Smooth muscle cell (in vitro differentiated cells): Measurements from ENCODE around the gene MYBPC1. TPM values are rescaled to one million over a fixed set of nuclear protein-coding genes. Genes with fewer than 3 reads are reported as not detected.

Experiments used
- DNase-seq: peaks from one replicate; lab custom pipeline; 2025; ENCODE audit not compliant: unreplicated experiment; lab: John Stamatoyannopoulos, UW
- H2AFZ ChIP-seq: fragments of 200-600 bp; sonication (generic); 2 replicates; pipeline ENCODE4 v1.6.0; 2016; ENCODE audit warnings: antibody characterized with exemption, low read depth, mild to moderate bottlenecking
- H3F3A ChIP-seq: fragments of 200-600 bp; sonication (generic); 2 replicates; pipeline ENCODE4 v1.6.0; 2017; ENCODE audit warnings: antibody characterized with exemption, low read depth
- H3K27ac ChIP-seq: fragments of 200-600 bp; sonication (generic); 2 replicates; pipeline ENCODE4 v1.5.1; 2016; ENCODE audit warnings: low read depth, mild to moderate bottlenecking
- H3K27me3 ChIP-seq: fragments of 200-600 bp; sonication (generic); 2 replicates; pipeline ENCODE4 v1.6.1; 2016; ENCODE audit warnings: low read depth, mild to moderate bottlenecking
- H3K36me3 ChIP-seq: fragments of 200-600 bp; sonication (generic); 2 replicates; pipeline ENCODE4 v1.5.1; 2016; ENCODE audit warnings: low read depth
- H3K4me1 ChIP-seq: fragments of 200-600 bp; sonication (generic); 2 replicates; pipeline ENCODE4 v1.5.1; 2016; ENCODE audit warnings: low read depth
- H3K4me2 ChIP-seq: fragments of 200-600 bp; sonication (generic); 2 replicates; pipeline ENCODE4 v1.6.0; 2016; ENCODE audit warnings: mild to moderate bottlenecking
- H3K4me3 ChIP-seq: fragments of 200-600 bp; sonication (generic); 2 replicates; pipeline ENCODE4 v1.5.1; 2016; ENCODE audit warnings: mild to moderate bottlenecking
- H3K79me2 ChIP-seq: fragments of 200-600 bp; sonication (generic); 2 replicates; pipeline ENCODE4 v1.6.0; 2016; ENCODE audit warnings: low read depth, mild to moderate bottlenecking
- H3K9ac ChIP-seq: fragments of 200-600 bp; sonication (generic); 2 replicates; pipeline ENCODE4 v1.6.0; 2016; ENCODE audit warnings: low read depth
- H3K9me3 ChIP-seq: fragments of 200-600 bp; sonication (generic); replicated peaks from 2 replicates; pipeline ENCODE4 v1.5.1; 2016; ENCODE audit warnings: low read depth
- H4K20me1 ChIP-seq: fragments of 200-600 bp; sonication (generic); 2 replicates; pipeline ENCODE4 v1.6.0; 2016; ENCODE audit warnings: low read depth
- WGBS: methylation state at CpG from one replicate; pipeline ENCODE4 v1.1.7; 2016; ENCODE audit warnings: low lambda C conversion rate; 5-methylcytosine and 5-hydroxymethylcytosine counted together
- polyA plus RNA-seq: library from polyadenylated mRNA; unstranded; fragments of >200 nt; fragmentation: Nextera tagmentation; extraction: Ambion mirVana; gene quantifications from 2 replicates; pipeline ENCODE4 v1.2.1, GENCODE V29; 2016
- total RNA-seq: library from RNA; depleted of rRNA; stranded (reverse); fragments of >200 nt; gene quantifications from 2 replicates; pipeline ENCODE4 v1.2.3, GENCODE V29; 2014
- TF ChIP-seq, protein P1 (sequence below): fragments of 200-600 bp; sonication (generic); IDR thresholded peaks from 2 replicates; pipeline ENCODE4 v1.5.1; 2017; ENCODE audit warnings: borderline replicate concordance, mild to moderate bottlenecking, antibody characterized with exemption; ENCODE audit not compliant: insufficient read depth, poor library complexity, severe bottlenecking

MYBPC1 gene, protein sequence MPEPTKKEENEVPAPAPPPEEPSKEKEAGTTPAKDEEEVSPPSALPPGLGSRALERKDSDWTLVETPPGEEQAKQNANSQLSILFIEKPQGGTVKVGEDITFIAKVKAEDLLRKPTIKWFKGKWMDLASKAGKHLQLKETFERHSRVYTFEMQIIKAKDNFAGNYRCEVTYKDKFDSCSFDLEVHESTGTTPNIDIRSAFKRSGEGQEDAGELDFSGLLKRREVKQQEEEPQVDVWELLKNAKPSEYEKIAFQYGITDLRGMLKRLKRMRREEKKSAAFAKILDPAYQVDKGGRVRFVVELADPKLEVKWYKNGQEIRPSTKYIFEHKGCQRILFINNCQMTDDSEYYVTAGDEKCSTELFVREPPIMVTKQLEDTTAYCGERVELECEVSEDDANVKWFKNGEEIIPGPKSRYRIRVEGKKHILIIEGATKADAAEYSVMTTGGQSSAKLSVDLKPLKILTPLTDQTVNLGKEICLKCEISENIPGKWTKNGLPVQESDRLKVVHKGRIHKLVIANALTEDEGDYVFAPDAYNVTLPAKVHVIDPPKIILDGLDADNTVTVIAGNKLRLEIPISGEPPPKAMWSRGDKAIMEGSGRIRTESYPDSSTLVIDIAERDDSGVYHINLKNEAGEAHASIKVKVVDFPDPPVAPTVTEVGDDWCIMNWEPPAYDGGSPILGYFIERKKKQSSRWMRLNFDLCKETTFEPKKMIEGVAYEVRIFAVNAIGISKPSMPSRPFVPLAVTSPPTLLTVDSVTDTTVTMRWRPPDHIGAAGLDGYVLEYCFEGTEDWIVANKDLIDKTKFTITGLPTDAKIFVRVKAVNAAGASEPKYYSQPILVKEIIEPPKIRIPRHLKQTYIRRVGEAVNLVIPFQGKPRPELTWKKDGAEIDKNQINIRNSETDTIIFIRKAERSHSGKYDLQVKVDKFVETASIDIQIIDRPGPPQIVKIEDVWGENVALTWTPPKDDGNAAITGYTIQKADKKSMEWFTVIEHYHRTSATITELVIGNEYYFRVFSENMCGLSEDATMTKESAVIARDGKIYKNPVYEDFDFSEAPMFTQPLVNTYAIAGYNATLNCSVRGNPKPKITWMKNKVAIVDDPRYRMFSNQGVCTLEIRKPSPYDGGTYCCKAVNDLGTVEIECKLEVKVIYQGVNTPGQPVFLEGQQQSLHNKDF
- total RNA-seq (not detected in 2 replicates), polyA plus RNA-seq (not detected in 2 replicates)

DNA sequence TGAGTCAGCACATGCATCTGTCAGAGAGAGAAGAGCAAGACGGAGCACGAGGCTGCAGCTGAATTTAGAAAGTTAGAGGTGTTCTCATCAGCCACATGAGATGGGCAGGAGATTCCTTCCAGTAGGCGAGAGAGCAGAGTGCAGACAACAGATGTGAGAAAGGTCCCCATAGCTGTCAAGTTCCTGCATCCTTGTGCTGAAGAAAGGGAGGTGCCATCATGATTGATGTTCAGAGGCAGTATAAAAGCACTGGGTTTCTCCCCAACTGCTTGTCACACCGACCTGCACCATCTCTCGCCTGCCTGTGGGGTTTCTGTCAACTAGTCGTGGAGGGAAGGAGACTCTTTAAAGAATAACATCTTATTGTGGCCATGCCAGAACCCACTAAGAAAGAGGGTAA is at the start of gene MYBPC1:
Gene MYBPC1, plus strand, starts transcription at position 272 of the 400 bp plus-strand sequence. Its CDS starts 100 bp downstream, at position 372.
- Histone ChIP-seq H3K79me2 (no peaks in the 10 kb centered on the region), H3K9me3 (no peaks in the 10 kb centered on the region), H3K36me3 (no peaks in the 10 kb centered on the region), H3K4me2 (no peak within 1 kb of the TSS), H3K4me1 (no peaks in the 10 kb centered on the region), H3K4me3 (no peak within 1 kb of the TSS), H3K9ac (no peak within 1 kb of the TSS), H3K27me3 (no peaks in the 10 kb centered on the region), H3F3A (no peaks in the 10 kb centered on the region), H3K27ac (no peak within 1 kb of the TSS), H2AFZ (no peak within 1 kb of the TSS), H4K20me1 (no peaks in the 10 kb centered on the region)
- DNase-seq, result no peak
- TF ChIP-seq, protein P1, sequence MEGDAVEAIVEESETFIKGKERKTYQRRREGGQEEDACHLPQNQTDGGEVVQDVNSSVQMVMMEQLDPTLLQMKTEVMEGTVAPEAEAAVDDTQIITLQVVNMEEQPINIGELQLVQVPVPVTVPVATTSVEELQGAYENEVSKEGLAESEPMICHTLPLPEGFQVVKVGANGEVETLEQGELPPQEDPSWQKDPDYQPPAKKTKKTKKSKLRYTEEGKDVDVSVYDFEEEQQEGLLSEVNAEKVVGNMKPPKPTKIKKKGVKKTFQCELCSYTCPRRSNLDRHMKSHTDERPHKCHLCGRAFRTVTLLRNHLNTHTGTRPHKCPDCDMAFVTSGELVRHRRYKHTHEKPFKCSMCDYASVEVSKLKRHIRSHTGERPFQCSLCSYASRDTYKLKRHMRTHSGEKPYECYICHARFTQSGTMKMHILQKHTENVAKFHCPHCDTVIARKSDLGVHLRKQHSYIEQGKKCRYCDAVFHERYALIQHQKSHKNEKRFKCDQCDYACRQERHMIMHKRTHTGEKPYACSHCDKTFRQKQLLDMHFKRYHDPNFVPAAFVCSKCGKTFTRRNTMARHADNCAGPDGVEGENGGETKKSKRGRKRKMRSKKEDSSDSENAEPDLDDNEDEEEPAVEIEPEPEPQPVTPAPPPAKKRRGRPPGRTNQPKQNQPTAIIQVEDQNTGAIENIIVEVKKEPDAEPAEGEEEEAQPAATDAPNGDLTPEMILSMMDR, result no peak
- 46% methylated on average over 6 of the region's 6 CpGs for whole genome bisulfite sequencing

DNA sequence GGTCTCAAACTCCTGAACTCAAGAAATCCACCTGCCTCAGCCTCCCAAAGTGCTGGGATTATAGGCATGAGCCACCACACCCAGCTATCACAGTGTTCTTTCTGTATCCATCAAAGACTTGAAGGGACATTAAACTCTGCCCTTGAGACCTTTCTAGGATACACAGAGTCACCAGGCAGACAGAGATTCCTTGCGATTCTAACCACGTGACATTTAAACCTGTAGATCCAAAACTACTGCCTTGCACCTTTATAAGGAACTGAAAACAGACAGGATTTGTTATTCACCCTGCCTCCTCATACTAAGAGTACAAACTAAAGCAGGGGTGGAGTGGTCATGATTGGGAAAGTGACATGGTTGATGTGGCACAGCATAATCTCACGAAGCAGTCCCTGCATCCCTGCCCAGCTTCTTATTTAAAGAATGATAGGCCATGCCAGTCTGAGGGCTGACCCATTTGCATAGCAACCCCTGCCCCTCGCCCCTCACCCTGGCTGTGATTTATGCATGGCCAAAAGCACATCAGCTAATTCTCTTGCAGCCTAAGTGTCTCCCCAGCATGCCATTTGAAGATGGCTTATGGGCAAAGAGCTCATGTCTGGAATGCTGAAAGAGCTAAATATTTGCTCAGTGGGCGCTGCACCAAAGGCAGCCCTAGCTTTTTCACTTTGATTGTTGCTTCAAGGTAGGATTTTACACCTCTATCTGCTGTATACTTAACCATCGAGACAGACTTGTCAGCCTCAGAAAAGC is 43.2 kb upstream of the MYBPC1 start:
- WGBS, result 87% methylated on average over 6 of the region's 6 CpGs
- Histone ChIP-seq H4K20me1 (no peaks in the 10 kb centered on the region), H3K9me3 (no peaks in the 10 kb centered on the region), H3K36me3 (no peaks in the 10 kb centered on the region), H3K4me2 (no peak overlapping the region), H3K27ac (no peak overlapping the region), H3K9ac (no peak overlapping the region), H2AFZ (no peak overlapping the region), H3K27me3 (no peaks in the 10 kb centered on the region), H3K4me3 (no peak overlapping the region), H3F3A (no peaks in the 10 kb centered on the region), H3K79me2 (no peaks in the 10 kb centered on the region), H3K4me1 (no peaks in the 10 kb centered on the region)
- DNase-seq, result no peak
- TF ChIP-seq, protein P1, result no peak

DNA sequence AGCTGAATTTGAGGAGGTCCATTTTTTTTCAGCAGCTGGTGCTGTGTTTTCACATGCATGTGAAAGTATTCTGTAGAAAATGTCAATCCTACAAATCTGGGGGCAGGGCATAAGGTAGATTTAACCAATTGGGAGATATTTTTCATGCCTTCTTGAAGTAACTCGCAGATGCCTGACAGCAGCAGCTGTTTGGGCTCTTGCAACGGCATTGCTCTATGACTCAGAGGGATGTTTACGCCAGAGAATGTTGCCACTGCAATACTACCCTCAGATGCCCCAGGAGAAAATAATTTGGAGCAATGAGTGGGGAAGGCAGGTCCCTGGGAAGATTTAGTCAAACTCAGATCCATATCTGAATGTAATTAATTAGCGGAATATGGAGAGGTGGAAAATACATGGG is 42.5 kb upstream of the MYBPC1 start:
- DNase-seq, result no peak
- Histone ChIP-seq H3K27ac (no peak overlapping the region), H2AFZ (no peak overlapping the region), H3K9me3 (no peaks in the 10 kb centered on the region), H3K4me1 (no peaks in the 10 kb centered on the region), H3K36me3 (no peaks in the 10 kb centered on the region), H3K4me3 (no peak overlapping the region), H3K27me3 (no peaks in the 10 kb centered on the region), H4K20me1 (no peaks in the 10 kb centered on the region), H3K4me2 (no peak overlapping the region), H3K79me2 (no peaks in the 10 kb centered on the region), H3F3A (no peaks in the 10 kb centered on the region), H3K9ac (no peak overlapping the region)
- WGBS, result 28% methylated on average over 4 of the region's 4 CpGs
- TF ChIP-seq, protein P1, result no peak
